ENCODE results near the gene PRPF40A.

The PRPF40A gene

GRCh38 chr2:152696476-152696875 is 20.8 kb downstream of the PRPF40A start:
- no peak overlapping the region for H3K4me2 ChIP-seq (ENCODE audit: insufficient read depth, low read length, poor library complexity, severe bottlenecking)
- H3K14ac ChIP-seq (ENCODE audit: low read length) = no peak overlapping the region
- H2AFZ ChIP-seq (ENCODE audit: low read length) = no peak overlapping the region
- no peak overlapping the region for H3K23ac ChIP-seq (ENCODE audit: low read depth, low read length, poor library complexity)
- H2BK12ac ChIP-seq (ENCODE audit: low read length) = no peak overlapping the region
- H3K79me1 ChIP-seq (ENCODE audit: low read depth, low read length) = peaks cover 2% of the 10 kb centered on the region
- H3K4ac ChIP-seq (ENCODE audit: low read length) = no peak overlapping the region
- no peak for DNase-seq (ENCODE audit: low spot score)
- WGBS, 2 donors (ENCODE audit: extremely low coverage in 2 of 2, insufficient read length in 2 of 2, insufficient replicate concordance in 1 of 2) = no CpG with 5 or more reads among the region's 1 CpG
- H3K18ac ChIP-seq (ENCODE audit: low read length) = no peak overlapping the region
- H3K4me1 ChIP-seq (ENCODE audit: control insufficient read depth in 2 of 2, insufficient read depth in 1 of 2, low read depth in 1 of 2, low read length in 2 of 2) = no peaks in the 10 kb centered on the region
- no peak overlapping the region for H3K27ac ChIP-seq (replicated peaks; ENCODE audit: low read length)
- H2BK15ac ChIP-seq (ENCODE audit: low read length) = no peak overlapping the region
- no peak overlapping the region for H2BK5ac ChIP-seq (ENCODE audit: low read length)
- peaks cover 2 to 14% of the 10 kb centered on the region in 2 donors for H3K9me3 ChIP-seq (replicated peaks in 1 of 2; ENCODE audit: control insufficient read depth in 2 of 2, insufficient read depth in 1 of 2, low read depth in 1 of 2, low read length in 2 of 2)
- no peak overlapping the region for H3K9ac ChIP-seq (ENCODE audit: low read depth, low read length, poor library complexity)
- no peak overlapping the region for H4K8ac ChIP-seq (ENCODE audit: low read depth, low read length)
- no peaks in the 10 kb centered on the region for H3K27me3 ChIP-seq (ENCODE audit: control insufficient read depth in 3 of 3, insufficient read depth in 3 of 3, low read depth in 1 of 3, low read length in 3 of 3)
- no peak overlapping the region for H2AK5ac ChIP-seq (ENCODE audit: low read depth, low read length)
- H4K91ac ChIP-seq (ENCODE audit: low read depth, low read length, poor library complexity) = no peak overlapping the region
- H3K4me3 ChIP-seq (ENCODE audit: low read length in 2 of 2) = no peak overlapping the region
- no peak overlapping the region for H2BK120ac ChIP-seq (ENCODE audit: low read depth, low read length)
- H3K36me3 ChIP-seq (replicated peaks in 1 of 2; ENCODE audit: control insufficient read depth in 2 of 2, insufficient read depth in 2 of 2, low read length in 2 of 2) = peaks cover 2 to 74% of the 10 kb centered on the region in 2 donors

GRCh38 chr2:152695763-152696162 is 21.5 kb downstream of the PRPF40A start:
- Histone ChIP-seq H3K4me2 (ENCODE audit: insufficient read depth, low read length, poor library complexity, severe bottlenecking) (no peak overlapping the region), H3K27me3 (ENCODE audit: control insufficient read depth in 3 of 3, insufficient read depth in 3 of 3, low read depth in 1 of 3, low read length in 3 of 3) (no peaks in the 10 kb centered on the region), H4K91ac (ENCODE audit: low read depth, low read length, poor library complexity) (no peak overlapping the region), H3K27ac (replicated peaks; ENCODE audit: low read length) (no peak overlapping the region), H3K23ac (ENCODE audit: low read depth, low read length, poor library complexity) (no peak overlapping the region), H2BK120ac (ENCODE audit: low read depth, low read length) (no peak overlapping the region), H3K79me1 (ENCODE audit: low read depth, low read length) (no peaks in the 10 kb centered on the region), H3K36me3 (replicated peaks in 1 of 2; ENCODE audit: control insufficient read depth in 2 of 2, insufficient read depth in 2 of 2, low read length in 2 of 2) (peaks cover 2 to 74% of the 10 kb centered on the region in 2 donors), H2BK5ac (ENCODE audit: low read length) (no peak overlapping the region), H3K9ac (ENCODE audit: low read depth, low read length, poor library complexity) (no peak overlapping the region), H3K14ac (ENCODE audit: low read length) (no peak overlapping the region), H2BK12ac (ENCODE audit: low read length) (no peak overlapping the region), H3K4me3 (ENCODE audit: low read length in 2 of 2) (no peak overlapping the region), H2BK15ac (ENCODE audit: low read length) (no peak overlapping the region), H3K18ac (ENCODE audit: low read length) (no peak overlapping the region), H3K9me3 (replicated peaks in 1 of 2; ENCODE audit: control insufficient read depth in 2 of 2, insufficient read depth in 1 of 2, low read depth in 1 of 2, low read length in 2 of 2) (peaks cover 0 to 7% of the 10 kb centered on the region in 2 donors), H4K8ac (ENCODE audit: low read depth, low read length) (no peak overlapping the region), H3K4me1 (ENCODE audit: control insufficient read depth in 2 of 2, insufficient read depth in 1 of 2, low read depth in 1 of 2, low read length in 2 of 2) (no peaks in the 10 kb centered on the region), H3K4ac (ENCODE audit: low read length) (no peak overlapping the region), H2AFZ (ENCODE audit: low read length) (no peak overlapping the region), H2AK5ac (ENCODE audit: low read depth, low read length) (no peak overlapping the region)
- no CpG with 5 or more reads among the region's 3 CpGs for WGBS, 2 donors (ENCODE audit: extremely low coverage in 2 of 2, insufficient read length in 2 of 2, insufficient replicate concordance in 1 of 2)
- no peak for DNase-seq (ENCODE audit: low spot score)

- H3K9ac ChIP-seq (ENCODE audit: low read depth, low read length, poor library complexity) = no peak overlapping the region
- no peak overlapping the region for H3K4me3 ChIP-seq (ENCODE audit: low read length in 2 of 2)
- no peak overlapping the region for H3K14ac ChIP-seq (ENCODE audit: low read length)
- no peak overlapping the region for H3K27ac ChIP-seq (replicated peaks; ENCODE audit: low read length)
- H3K4me2 ChIP-seq (ENCODE audit: insufficient read depth, low read length, poor library complexity, severe bottlenecking) = no peak overlapping the region
- DNase-seq (ENCODE audit: low spot score) = no peak
- no peak overlapping the region for H3K23ac ChIP-seq (ENCODE audit: low read depth, low read length, poor library complexity)
- no peak overlapping the region for H2BK12ac ChIP-seq (ENCODE audit: low read length)
- H3K18ac ChIP-seq (ENCODE audit: low read length) = no peak overlapping the region
- H4K8ac ChIP-seq (ENCODE audit: low read depth, low read length) = no peak overlapping the region
- no peak overlapping the region for H2BK15ac ChIP-seq (ENCODE audit: low read length)
- H3K36me3 ChIP-seq (replicated peaks in 1 of 2; ENCODE audit: control insufficient read depth in 2 of 2, insufficient read depth in 2 of 2, low read length in 2 of 2) = peaks cover 2 to 74% of the 10 kb centered on the region in 2 donors
- no peak overlapping the region for H2AK5ac ChIP-seq (ENCODE audit: low read depth, low read length)
- H3K4ac ChIP-seq (ENCODE audit: low read length) = no peak overlapping the region
- H2BK120ac ChIP-seq (ENCODE audit: low read depth, low read length) = no peak overlapping the region
- no peaks in the 10 kb centered on the region for H3K27me3 ChIP-seq (ENCODE audit: control insufficient read depth in 3 of 3, insufficient read depth in 3 of 3, low read depth in 1 of 3, low read length in 3 of 3)
- no peaks in the 10 kb centered on the region for H3K4me1 ChIP-seq (ENCODE audit: control insufficient read depth in 2 of 2, insufficient read depth in 1 of 2, low read depth in 1 of 2, low read length in 2 of 2)
- peaks cover 0 to 2% of the 10 kb centered on the region in 2 donors for H3K9me3 ChIP-seq (replicated peaks in 1 of 2; ENCODE audit: control insufficient read depth in 2 of 2, insufficient read depth in 1 of 2, low read depth in 1 of 2, low read length in 2 of 2)
- H4K91ac ChIP-seq (ENCODE audit: low read depth, low read length, poor library complexity) = no peak overlapping the region
- no peak overlapping the region for H2AFZ ChIP-seq (ENCODE audit: low read length)
- no peaks in the 10 kb centered on the region for H3K79me1 ChIP-seq (ENCODE audit: low read depth, low read length)
- no peak overlapping the region for H2BK5ac ChIP-seq (ENCODE audit: low read length)
- no CpG with 5 or more reads among the region's 8 CpGs for WGBS, 2 donors (ENCODE audit: extremely low coverage in 2 of 2, insufficient read length in 2 of 2, insufficient replicate concordance in 1 of 2)
These were observed 23.1 kb downstream of the PRPF40A start for GRCh38 chr2:152694161-152694661.

GRCh38 chr2:152693033-152693432 is 24.2 kb downstream of the PRPF40A start:
- Histone ChIP-seq H2AFZ (ENCODE audit: low read length) (no peak overlapping the region), H3K9ac (ENCODE audit: low read depth, low read length, poor library complexity) (no peak overlapping the region), H3K79me1 (ENCODE audit: low read depth, low read length) (no peaks in the 10 kb centered on the region), H3K27ac (replicated peaks; ENCODE audit: low read length) (no peak overlapping the region), H2BK5ac (ENCODE audit: low read length) (no peak overlapping the region), H4K8ac (ENCODE audit: low read depth, low read length) (no peak overlapping the region), H2BK15ac (ENCODE audit: low read length) (no peak overlapping the region), H3K4ac (ENCODE audit: low read length) (no peak overlapping the region), H3K18ac (ENCODE audit: low read length) (no peak overlapping the region), H3K4me1 (ENCODE audit: control insufficient read depth in 2 of 2, insufficient read depth in 1 of 2, low read depth in 1 of 2, low read length in 2 of 2) (no peaks in the 10 kb centered on the region), H4K91ac (ENCODE audit: low read depth, low read length, poor library complexity) (no peak overlapping the region), H2BK12ac (ENCODE audit: low read length) (no peak overlapping the region), H2BK120ac (ENCODE audit: low read depth, low read length) (no peak overlapping the region), H3K4me3 (ENCODE audit: low read length in 2 of 2) (no peak overlapping the region), H3K36me3 (replicated peaks in 1 of 2; ENCODE audit: control insufficient read depth in 2 of 2, insufficient read depth in 2 of 2, low read length in 2 of 2) (peaks cover 2 to 74% of the 10 kb centered on the region in 2 donors), H3K14ac (ENCODE audit: low read length) (no peak overlapping the region), H3K27me3 (ENCODE audit: control insufficient read depth in 3 of 3, insufficient read depth in 3 of 3, low read depth in 1 of 3, low read length in 3 of 3) (no peaks in the 10 kb centered on the region), H3K4me2 (ENCODE audit: insufficient read depth, low read length, poor library complexity, severe bottlenecking) (no peak overlapping the region), H3K9me3 (replicated peaks in 1 of 2; ENCODE audit: control insufficient read depth in 2 of 2, insufficient read depth in 1 of 2, low read depth in 1 of 2, low read length in 2 of 2) (peaks cover 0 to 11% of the 10 kb centered on the region in 2 donors), H2AK5ac (ENCODE audit: low read depth, low read length) (no peak overlapping the region), H3K23ac (ENCODE audit: low read depth, low read length, poor library complexity) (no peak overlapping the region)
- DNase-seq (ENCODE audit: low spot score) = no peak
- WGBS, 2 donors (ENCODE audit: extremely low coverage in 2 of 2, insufficient read length in 2 of 2, insufficient replicate concordance in 1 of 2) = no CpG with 5 or more reads among the region's 4 CpGs
